Colonic mucosa (tissue), 4 donors: Measurements from ENCODE around the gene WNT4. TPM values are rescaled to one million over a fixed set of nuclear protein-coding genes. Genes with fewer than 3 reads are reported as not detected.
A peak's percentile ranks its signal among the peaks of the same experiment; 100 is the strongest.

Experiments
- DNase-seq: peaks from one replicate; pipeline ENCODE4 v3.0.0-alpha.2; 2020
- H3K27ac ChIP-seq: fragments of 200-600 bp; one replicate; pipeline ENCODE4 v1.8.0; 2021
- H3K27me3 ChIP-seq: fragments of 200-600 bp; one replicate; pipeline ENCODE4 v1.8.0; 2021
- H3K36me3 ChIP-seq: fragments of 200-600 bp; one replicate; pipeline ENCODE4 v1.8.0; 2021
- H3K4me1 ChIP-seq: fragments of 200-600 bp; one replicate; pipeline ENCODE4 v1.8.0; 2021; ENCODE audit warnings: mild to moderate bottlenecking
- H3K4me3 ChIP-seq: fragments of 200-600 bp; one replicate; pipeline ENCODE4 v1.8.0; 2021
- H3K9ac ChIP-seq, 2 donors: one replicate each; pipeline ENCODE4 v1.7.0; 2013; ENCODE audit warnings: control low read depth in 2 of 2, low read depth in 2 of 2, low read length in 2 of 2
- H3K9me3 ChIP-seq: fragments of 200-600 bp; one replicate; pipeline ENCODE4 v1.8.0; 2021
- intact Hi-C: fragments of 100-400 bp; cut with DNase I; formaldehyde crosslinking; loops from one replicate; pipeline ENCODE4 v1.14.1; 2022
- total RNA-seq, 2 donors: library from RNA; stranded (reverse); fragmentation: NEBNext Ultra II Directional in 1 of 2; extraction: Animal tissue kit (Norgen Biotek cat#: 25700) in 1 of 2; gene quantifications; one replicate each; pipeline ENCODE4 v1.2.1, GENCODE V29; 2021
- TF ChIP-seq, protein P1 (sequence below): fragments of 200-600 bp; IDR thresholded peaks from one replicate; pipeline ENCODE4 v1.8.0; 2022; ENCODE audit warnings: antibody characterized with exemption, mild to moderate bottlenecking
- donor health status: healthy.
- donor health status: DM: no; HTN: no; CAD: no.
- donor health status: DM: no; HTN: no; CAD: no.

Gene WNT4
- 1 to 10 TPM; 2.5 to 2.7 TPM for total RNA-seq

DNA sequence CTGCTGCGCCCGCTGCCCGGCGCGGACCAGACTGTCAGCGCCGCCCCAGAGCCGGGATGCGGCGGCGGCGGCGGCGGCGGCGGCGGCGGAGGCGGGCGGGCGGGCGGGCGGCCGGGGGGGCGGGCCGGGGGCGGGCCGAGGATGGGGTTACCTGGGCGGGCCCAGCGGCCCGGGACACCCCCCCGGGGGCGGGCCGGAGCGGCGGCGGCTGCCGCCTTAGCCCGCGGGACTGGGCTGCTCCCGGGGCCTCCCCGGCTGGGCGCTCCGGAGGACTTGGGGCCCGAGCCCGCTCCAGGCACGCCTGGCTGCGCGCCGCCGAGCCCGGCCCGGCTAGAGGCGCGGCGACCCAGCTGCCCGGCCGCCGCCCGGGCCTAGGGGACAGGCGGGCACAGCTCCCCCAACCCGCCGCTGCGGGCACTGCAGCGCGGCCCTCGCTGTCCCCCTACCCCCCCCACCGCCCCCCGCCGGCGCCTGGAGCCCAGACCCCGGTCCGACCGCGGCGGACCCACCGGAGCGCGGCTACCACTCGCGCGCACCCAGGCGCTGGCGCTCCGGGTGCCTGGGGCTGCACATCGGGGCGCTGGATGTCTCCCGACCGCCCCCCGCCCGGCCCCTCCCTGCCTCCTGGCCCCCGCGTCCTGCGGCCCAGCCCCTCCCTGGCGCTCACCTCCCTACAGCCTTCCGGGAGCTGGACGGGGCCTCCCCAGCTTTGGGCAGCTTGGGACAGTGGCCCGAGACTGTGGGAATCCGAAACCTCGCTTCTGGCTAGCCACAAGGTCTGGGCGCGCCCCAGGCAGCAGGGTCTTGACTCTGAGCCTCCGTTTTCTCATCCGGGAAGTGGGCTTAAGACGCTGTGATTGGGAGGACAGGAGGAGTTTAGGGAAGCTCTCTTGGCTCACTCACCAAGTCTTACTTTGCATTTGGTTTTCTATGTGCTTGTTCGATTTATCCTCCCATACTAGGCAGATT is at the start of gene WNT4:
Gene WNT4 (minus strand): TSS at position 33 of the 969 bp plus-strand sequence. CDS start 175 bp downstream, outside the sequence.
- no peak within 1 kb of the TSS for H3K27ac ChIP-seq

DNA sequence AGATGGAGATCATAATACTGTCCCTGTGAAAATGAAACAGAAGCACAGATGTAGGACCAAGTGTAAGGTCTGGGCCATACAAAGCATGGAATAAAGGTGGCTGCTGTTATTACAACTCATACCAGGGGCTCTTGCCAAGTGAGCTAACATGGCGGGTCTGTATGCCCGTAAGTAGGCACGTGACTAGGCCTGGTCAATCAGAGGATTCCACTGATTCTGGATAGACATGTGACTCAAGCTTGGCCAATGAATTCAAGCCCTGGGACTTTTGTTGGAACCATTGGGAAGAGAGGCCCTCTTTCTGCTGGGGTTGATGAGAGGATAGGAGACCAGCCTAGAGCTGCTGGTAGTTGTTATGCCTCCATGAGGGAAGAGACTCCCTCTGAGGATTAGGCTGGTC is 47.8 kb upstream of the WNT4 start:
- no peak overlapping the region for H3K27ac ChIP-seq
- no peaks in the 10 kb centered on the region for H3K9me3 ChIP-seq
- H3K27me3 ChIP-seq: no peaks in the 10 kb centered on the region
- H3K36me3 ChIP-seq: no peaks in the 10 kb centered on the region
- H3K9ac ChIP-seq: no peak overlapping the region
- intact Hi-C loops: no loop called here
- no peaks in the 10 kb centered on the region for H3K4me1 ChIP-seq
- H3K4me3 ChIP-seq: no peak overlapping the region
- DNase-seq: no peak
- TF ChIP-seq, protein P1, sequence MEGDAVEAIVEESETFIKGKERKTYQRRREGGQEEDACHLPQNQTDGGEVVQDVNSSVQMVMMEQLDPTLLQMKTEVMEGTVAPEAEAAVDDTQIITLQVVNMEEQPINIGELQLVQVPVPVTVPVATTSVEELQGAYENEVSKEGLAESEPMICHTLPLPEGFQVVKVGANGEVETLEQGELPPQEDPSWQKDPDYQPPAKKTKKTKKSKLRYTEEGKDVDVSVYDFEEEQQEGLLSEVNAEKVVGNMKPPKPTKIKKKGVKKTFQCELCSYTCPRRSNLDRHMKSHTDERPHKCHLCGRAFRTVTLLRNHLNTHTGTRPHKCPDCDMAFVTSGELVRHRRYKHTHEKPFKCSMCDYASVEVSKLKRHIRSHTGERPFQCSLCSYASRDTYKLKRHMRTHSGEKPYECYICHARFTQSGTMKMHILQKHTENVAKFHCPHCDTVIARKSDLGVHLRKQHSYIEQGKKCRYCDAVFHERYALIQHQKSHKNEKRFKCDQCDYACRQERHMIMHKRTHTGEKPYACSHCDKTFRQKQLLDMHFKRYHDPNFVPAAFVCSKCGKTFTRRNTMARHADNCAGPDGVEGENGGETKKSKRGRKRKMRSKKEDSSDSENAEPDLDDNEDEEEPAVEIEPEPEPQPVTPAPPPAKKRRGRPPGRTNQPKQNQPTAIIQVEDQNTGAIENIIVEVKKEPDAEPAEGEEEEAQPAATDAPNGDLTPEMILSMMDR: no peak

More for the DNA sequence above, at the start of gene WNT4:
- TF ChIP-seq, protein P1: no peak
- intact Hi-C loops: no loop called here
- no peak for DNase-seq
- no peaks in the 10 kb centered on the region for H3K4me1 ChIP-seq
- peaks cover 24% of the 10 kb centered on the region for H3K27me3 ChIP-seq
- peak within 1 kb of the TSS in 1 of 2 donors; percentile 1 for H3K9ac ChIP-seq
- H3K4me3 ChIP-seq: peak within 1 kb of the TSS; percentile 52
- no peaks in the 10 kb centered on the region for H3K9me3 ChIP-seq
- H3K36me3 ChIP-seq: no peaks in the 10 kb centered on the region

DNA sequence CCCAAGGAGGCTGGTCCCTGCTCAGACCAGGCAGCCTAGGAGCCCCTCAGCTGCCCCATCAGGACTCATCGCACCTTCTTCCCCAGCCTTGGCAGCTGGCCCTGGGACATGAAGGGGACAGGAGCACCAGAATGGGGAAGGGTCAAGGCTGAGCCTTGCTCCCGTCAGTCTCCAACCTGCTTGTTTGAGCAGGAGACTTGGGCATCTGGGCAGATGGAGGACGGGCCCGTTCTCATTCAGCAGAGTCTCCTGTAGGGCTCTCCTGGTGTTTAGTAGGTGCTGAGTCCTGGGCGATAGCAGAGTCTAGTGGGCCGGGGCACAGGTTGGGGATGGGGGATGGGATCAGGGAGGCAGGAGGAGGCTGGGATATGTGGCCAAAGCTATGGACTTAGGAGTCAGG is 47.4 kb upstream of the WNT4 start:
- Histone ChIP-seq H3K4me3 (no peak overlapping the region), H3K36me3 (no peaks in the 10 kb centered on the region), H3K27ac (no peak overlapping the region), H3K4me1 (no peaks in the 10 kb centered on the region), H3K9ac (no peak overlapping the region), H3K9me3 (no peaks in the 10 kb centered on the region), H3K27me3 (no peaks in the 10 kb centered on the region)
- intact Hi-C loops: no loop called here
- DNase-seq: no peak
- TF ChIP-seq, protein P1: no peak

DNA sequence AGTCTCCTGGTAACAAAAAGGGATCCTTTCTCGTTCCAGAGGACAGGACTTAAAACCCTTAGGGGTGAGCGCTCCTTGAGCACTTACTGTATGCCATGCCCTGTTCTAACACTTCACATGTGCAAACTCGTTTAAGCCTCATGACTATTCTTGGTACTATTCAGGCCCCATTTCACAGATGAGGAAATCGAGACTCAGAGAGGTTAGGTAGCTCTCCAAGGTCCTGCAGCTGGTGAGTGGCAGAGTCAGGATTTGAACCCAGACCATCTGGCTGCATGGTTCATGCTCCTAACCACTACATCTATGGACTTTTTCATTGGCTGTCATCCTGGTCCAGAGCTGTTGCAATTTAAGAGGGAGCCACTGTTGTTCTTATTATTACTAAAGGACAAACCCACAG is 46.7 kb upstream of the WNT4 start:
- H3K9ac ChIP-seq: no peak overlapping the region
- no peak for DNase-seq
- intact Hi-C loops: no loop called here
- TF ChIP-seq, protein P1: no peak
- no peaks in the 10 kb centered on the region for H3K36me3 ChIP-seq
- H3K9me3 ChIP-seq: no peaks in the 10 kb centered on the region
- H3K27me3 ChIP-seq: no peaks in the 10 kb centered on the region
- no peak overlapping the region for H3K4me3 ChIP-seq
- no peak overlapping the region for H3K27ac ChIP-seq
- H3K4me1 ChIP-seq: no peaks in the 10 kb centered on the region

DNA sequence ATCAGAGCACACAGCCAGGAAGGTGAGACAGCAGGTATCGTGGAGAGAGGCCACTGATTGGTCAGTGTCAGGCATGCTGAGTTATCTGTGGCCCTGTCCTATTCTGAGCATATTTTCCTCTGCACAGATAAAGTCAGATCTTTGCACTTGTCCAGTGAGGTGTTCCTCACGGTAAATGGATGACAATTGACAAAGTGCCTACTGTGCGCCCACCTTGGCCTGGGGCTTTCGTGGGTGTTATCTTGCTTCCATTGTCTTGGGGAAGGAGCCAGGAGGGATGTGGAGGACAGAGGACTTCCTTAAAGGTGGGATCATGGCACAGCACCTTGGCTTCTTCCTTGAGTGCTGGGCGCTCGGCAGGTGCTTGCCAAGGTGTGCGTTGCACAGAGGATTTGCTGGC is 46.0 kb upstream of the WNT4 start:
- Histone ChIP-seq H3K4me3 (no peak overlapping the region), H3K9ac (no peak overlapping the region), H3K9me3 (no peaks in the 10 kb centered on the region), H3K27ac (no peak overlapping the region), H3K36me3 (no peaks in the 10 kb centered on the region), H3K27me3 (no peaks in the 10 kb centered on the region), H3K4me1 (no peaks in the 10 kb centered on the region)
- no peak for DNase-seq
- intact Hi-C loops: no loop called here
- TF ChIP-seq, protein P1: no peak
